AG10803 (cell line): Measurements from ENCODE around the gene C1orf35.
A peak's percentile ranks its signal among the peaks of the same experiment; 100 is the strongest.

ENCODE experiments used
- DNase-seq: peaks from one replicate; pipeline ENCODE4 v3.0.0; 2010; ENCODE audit warnings: low read depth
- H3K4me3 ChIP-seq: 2 replicates; pipeline ENCODE4 v1.5.1; 2011; ENCODE audit warnings: mild to moderate bottlenecking, low read length, control low read depth
- CTCF ChIP-seq: conservative IDR thresholded peaks from 2 replicates; pipeline ENCODE4 v1.5.1; 2011; ENCODE audit warnings: mild to moderate bottlenecking, low read length, control low read depth, inconsistent platforms

C1orf35 gene

GRCh38 chr1:228093050-228093906, 9.8 kb downstream of the C1orf35 start:
- DNase-seq, result no peak
- no peak for TF ChIP-seq CTCF
- no peak overlapping the region for H3K4me3 ChIP-seq

- no peak for TF ChIP-seq CTCF
- no peak for DNase-seq
- no peak overlapping the region for H3K4me3 ChIP-seq
Observed at GRCh38 chr1:228092342-228093049, 10.6 kb downstream of the C1orf35 start.

- no peak overlapping the region for H3K4me3 ChIP-seq
- DNase-seq, result no peak
- no peak for TF ChIP-seq CTCF
Observed at GRCh38 chr1:228091084-228091483, 12.0 kb downstream of the C1orf35 start.

DNA sequence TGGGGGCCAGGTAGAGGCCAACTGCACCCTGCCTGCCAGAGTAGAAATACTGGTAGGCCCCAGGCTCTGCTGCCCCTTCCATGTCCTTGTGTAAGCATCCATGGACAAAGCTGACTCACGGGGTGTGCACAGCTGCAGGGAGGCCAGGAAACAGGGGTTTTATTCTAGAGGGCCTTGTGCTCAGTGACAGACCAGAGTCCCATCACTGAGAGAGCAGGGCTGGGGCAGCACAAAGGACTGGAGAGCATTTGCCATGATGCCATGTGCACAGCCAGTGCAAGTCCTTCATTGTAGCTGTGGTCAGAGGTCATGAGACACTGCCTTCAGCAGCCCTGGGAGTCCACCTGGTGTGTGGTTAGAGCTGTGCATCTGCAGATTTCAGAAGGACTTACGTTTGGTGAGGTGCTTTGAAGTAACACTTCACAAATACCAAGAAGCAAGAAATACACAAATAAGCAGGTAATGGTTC, 12.5 kb downstream of the C1orf35 start:
- no peak for TF ChIP-seq CTCF
- DNase-seq, result no peak
- no peak overlapping the region for H3K4me3 ChIP-seq

DNA sequence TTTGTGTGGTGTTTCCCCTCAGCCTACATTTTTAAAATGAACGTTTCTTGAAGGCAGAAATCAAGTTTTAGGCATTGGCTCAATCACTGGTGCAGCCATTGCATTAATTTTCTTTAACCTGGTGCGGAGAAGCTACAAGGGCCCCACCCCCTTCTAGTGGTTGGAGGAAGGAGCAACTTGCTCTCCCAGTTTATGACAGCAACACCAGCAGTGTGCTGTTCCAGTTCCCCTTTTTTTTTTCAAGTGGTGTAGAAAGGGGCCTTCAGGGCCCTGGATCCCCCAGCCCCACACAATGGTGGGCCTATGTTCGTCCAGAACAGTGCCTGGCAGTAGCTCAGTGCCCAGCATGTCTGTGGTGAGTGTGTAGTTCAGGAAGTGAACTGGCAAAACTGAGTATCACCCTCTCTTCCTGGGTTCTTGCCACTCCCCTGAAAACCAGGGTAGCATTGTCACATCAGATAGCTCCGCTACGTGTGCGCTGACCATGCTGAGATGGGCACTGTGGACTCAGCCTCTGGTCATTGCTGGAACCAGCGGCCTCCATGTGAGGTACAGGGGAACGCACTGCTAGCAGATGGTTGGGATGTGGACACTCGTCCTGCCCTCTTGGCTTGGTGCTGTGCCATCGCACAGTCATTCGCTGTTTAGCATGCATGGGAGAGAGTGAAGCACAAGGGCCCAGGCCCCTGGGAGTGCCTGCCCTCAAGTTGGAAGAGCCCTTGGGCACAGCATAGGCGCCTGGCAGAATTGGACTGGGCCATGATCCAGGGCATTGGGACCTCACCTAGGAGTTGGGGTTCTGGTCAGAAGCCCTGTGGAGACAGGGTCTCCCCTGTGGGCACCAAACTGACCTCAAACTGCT, 13.4 kb downstream of the C1orf35 start:
- H3K4me3 ChIP-seq, result no peak overlapping the region
- TF ChIP-seq CTCF, result no peak
- no peak for DNase-seq

GRCh38 chr1:228088586-228089498, 14.3 kb downstream of the C1orf35 start:
- H3K4me3 ChIP-seq, result no peak overlapping the region
- DNase-seq, result peak; percentile 61
- TF ChIP-seq CTCF, result no peak
